ENCODE data around the gene PALM.
"Not testable (repeated sequence)": the region's sequence is repeated elsewhere in the genome, so short reads cannot be mapped to it uniquely, and the experiment has no call there.

The PALM gene

DNA sequence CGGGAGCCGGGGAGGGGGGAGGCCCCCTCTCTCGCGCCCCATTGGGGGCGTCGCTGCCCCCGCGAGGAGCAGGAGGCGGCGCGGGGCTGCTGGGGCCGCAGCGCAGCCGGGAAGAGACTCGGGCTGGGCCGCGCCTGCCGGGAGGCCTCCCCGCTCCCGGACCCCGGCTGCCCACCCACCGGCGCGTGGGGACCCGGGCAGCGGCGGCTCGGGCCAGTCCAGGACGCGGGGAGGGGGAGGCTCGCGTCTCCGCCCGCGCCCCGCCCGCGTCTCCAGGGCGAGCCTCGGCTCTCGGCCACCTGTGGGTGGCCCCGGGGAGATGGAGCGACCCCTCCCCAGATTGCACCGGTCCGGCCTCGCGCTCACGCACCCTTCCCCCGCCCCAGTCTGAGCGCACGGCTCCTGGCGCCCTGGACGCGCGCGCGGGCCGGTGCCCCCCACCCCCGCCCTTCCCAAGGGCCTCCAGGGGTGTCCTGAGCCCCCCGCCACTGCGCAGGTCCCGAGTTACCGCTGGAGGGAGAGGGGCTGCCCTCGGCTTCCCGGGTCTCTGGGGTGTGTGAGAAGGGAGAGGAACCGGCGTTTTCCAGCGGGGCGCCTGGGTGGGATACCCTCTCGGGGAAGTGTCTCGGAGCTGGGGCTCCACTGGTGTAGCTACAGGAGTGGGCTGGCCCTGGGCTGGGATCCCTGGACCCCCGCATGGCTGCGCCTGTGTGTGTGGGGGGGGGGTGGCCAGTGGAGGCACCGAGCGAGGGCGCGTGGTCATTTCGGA, 645 bp downstream of the PALM start:
- DNase-seq (ENCODE audit: low spot score): no peak

DNA sequence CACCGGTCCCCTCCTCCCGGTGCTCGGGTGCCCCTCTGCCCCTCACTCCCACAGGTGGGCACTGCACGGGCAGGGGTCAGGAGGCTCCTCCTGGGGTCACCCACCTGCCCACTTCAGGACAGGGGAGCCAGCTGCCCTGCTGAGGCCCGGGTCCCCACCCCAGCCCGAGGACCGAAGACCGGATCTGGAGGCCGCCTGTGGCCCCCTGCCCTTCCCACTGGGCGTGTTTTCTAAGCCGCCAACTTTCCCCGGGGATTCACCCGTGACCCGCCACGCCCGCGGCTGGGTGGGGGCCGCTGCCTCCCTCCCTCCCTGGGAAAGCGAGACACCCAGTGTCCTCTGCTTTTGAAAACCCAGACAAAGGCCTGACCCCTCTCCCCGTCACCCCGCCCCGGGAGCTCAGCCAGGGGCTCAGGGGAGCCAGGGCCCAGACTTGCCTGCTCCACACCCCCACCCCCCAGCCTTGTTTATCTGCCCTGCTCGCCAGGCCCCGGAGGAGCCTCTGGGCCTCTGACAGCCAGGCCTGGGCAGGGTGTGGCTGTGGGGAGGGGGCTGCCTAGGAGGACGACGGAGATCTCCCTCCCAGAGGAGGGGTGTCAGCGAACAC, 1.3 kb downstream of the PALM start:
- DNase-seq (ENCODE audit: low spot score): no peak

DNA sequence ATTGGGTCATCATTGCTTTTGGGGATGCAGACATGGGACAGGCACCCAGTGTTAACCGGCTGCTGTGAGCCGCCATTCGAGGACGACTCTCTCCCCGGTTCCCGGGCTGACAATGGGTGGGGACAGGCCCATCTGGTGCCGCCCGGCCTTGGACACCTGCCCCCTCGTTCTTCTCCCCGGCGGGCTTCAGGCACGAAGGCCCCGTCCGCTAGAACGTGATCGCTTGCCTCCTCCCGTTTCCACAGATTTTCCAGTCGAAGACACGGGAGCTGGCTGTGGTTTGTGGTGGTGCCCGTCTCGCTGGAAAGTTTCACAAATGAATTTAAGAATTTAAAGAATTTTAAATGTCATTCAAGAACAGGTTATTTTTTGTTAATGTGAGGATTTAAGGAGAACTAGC, 2.0 kb downstream of the PALM start:
- no peak for DNase-seq (ENCODE audit: low spot score)

DNA sequence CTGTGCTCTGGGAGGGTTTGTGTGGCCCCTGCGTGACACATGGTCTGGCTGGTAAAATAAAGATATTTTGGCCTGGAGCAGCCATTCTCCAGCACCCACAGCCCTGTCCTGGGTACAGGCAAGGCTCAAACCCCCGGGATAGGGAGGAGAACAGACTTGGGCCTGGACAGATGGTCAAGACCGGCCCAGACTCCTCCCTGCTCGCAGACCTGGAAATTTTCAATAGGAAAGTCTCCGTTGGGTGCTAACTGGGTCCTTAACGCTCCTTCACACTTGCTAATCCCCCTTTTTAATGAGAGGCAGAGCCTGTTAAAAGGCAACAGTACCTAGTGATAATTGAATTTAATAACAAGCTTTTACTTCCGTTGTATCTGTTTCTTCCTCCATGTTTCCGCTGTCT, 2.5 kb downstream of the PALM start:
- no peak for DNase-seq (ENCODE audit: low spot score)

DNA sequence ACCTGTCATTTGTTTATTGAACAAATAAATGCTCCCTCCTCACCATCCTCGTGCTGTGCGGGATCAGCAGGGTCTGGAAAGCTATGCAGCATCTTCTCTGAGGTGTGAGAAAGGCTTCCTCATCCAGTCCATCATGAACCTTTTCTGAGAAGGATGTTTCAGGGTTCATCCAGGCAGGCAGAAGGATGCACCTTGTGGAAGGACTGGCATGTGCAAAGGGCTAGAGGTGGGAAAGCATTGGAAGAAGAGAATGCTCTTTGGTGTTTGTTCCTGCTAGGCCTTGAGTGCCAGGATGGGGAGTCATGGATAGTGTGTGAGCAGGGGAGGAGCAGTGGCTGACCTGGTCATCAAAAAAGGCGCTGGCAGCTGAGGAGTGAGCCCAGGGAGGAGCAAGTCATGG, 6.6 kb downstream of the PALM start:
- no peak for DNase-seq (ENCODE audit: low spot score)

DNA sequence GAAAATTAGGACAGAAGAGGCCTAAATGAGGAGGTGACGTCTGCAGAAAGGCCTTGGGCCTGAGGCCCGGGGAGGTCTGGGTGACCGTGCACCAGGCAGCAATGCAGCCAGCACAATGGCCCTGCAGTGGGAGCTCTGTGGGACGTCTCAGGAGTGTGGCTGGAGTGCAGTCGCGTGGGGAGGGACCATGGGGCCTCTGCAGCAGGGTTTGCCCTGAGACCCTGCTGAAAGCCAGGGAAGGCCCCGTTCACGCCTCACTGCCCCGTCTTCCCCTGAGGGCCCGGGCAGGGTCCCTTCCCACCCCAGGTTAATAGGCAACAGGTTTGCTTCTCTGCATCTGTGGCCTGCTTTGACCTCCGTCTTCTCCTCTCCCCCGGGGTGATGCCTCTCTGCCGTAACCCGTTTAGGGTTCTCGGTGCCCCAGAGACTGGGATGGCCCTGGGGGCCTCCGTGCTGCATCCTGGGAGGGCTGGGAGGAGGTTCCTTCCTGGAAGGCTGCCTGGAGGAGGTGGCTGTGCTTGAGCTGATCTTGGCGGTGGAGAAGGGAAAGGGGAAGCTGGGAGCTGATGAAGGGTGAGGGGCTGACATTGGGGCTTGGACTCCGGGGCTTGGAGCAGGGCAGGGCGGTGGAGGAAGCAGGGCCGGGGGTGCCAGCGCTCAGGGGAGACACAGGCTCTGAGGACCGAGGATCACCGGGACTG, 9.7 kb downstream of the PALM start:
- DNase-seq (ENCODE audit: low spot score): no peak

DNA sequence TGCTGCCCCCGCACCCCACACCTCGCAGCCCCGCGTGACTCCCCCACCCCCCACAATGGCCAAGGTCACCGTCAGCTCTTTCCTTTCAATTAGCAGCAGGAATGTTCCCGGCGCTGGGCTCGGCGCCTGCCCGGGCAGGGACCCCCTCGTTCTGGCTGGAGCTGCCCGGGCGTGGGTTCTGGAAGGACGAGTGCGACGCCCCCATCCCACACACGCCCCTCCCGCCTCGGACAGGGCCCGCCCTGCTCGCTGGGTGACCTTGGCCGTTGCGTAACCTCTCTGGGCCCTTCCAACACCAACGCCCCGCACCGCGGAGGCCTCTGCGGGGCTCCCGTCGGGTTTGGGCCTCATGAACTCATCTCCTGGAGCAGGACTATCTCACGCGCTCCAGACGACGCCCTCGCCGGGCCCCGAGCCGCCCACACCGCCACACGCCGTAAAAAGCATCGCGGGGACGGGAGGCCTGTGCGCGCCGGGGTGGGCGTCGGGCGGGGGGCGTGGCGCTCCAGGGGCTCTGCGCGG, 10.3 kb downstream of the PALM start:
- DNase-seq (ENCODE audit: low spot score): no peak

DNA sequence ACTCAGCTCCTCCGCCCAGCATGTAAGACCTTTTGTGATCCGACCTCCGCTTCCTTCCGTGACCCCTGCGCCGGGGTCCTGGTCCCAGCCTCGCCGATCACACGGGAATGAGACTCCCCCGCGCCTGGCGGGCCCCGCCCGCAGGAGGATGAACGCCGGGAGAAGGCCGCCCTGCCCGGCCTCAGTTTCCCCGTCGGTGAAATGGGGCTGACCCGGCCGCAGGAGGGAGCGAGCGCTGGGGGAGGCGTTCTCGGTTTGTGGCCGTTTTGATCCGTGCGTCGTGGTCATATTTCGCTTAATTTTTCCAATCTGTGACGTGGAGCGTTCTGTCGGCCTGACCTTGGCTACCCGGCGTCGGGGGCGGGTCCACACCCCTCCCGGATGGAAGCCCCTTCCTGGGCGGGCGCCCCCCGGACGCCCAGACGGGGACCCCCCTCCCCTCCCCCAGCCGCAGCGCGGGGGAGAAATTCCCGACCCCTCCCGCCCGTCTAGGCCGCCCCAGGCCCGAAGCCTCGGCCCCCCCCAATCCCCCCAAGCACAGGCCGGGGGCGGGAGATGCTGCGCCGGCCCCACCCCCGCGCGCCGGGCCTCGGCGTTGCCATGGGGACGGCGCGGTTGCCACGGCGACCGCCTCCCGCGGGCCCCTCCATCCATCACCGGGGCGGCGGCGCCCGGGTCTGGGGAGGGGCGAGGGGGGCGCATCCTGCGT, 11.1 kb downstream of the PALM start:
- DNase-seq (ENCODE audit: low spot score): no peak

DNA sequence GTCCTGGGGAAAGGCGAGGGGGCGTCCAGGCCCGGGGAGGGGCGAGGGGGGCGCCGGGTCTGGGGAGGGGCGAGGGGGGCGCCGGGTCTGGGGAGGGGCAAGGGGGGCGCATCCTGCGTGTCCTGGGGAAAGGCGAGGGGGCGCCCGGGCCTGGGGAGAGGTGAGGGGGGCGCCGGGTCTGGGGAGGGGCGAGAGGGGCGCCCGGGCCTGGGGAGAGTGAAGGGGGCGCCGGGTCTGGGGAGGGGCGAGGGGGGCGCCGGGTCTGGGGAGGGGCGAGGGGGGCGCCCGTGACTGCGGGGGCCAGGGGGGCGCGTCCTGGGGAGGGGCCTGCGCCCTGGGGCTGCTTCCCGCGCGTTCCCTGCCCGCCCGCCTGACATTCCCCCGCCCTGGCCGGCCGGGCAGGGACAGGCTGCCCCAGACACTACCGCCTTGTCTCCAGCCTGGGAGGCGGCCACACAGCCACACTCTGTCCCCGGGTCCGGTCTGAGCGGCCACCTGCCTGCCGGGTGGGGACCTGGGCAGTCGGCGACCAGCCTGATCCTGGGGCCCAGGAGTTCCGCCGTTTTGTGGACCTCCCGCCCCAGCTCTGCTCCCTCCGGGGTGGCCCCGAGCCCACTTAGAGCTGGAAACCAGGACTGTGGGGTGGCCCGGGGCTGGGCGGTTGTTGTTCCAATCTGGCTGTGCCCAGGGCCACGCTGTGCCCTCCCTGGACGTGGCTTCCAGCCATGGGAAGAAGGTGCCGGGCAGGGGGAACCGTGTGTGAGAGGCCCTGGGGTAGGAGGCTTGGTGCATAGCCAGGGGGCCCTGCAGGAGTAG, 11.8 kb downstream of the PALM start:
- no peak for DNase-seq (ENCODE audit: low spot score)

DNA sequence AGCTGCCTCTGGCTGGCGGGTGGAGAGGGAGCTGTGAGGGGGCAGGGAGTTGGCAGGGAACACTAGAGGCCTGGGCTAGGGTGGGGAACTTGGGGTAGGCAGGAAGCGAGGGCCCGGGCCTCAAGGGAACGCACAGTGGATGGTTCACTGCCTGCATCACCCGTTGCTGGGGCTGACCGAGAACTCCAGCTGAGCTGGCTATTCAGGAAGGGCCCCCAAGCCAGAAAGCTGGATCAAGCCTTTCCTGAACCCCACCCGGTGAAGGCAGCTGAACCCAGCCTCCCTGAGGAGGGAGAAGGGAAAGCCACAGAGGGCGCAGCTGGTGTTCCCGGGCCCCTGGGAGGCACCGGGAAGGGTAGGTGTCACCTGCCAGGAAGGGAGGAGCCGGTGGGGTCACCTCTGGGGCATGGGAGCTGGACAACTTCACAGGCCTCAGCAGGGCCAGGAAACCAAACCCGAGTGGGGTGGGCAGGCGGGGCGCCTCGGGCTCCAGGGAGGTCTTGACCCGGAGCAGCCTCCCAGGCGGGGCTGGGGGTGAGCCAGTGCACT, 13.9 kb downstream of the PALM start:
- DNase-seq (ENCODE audit: low spot score): no peak

DNA sequence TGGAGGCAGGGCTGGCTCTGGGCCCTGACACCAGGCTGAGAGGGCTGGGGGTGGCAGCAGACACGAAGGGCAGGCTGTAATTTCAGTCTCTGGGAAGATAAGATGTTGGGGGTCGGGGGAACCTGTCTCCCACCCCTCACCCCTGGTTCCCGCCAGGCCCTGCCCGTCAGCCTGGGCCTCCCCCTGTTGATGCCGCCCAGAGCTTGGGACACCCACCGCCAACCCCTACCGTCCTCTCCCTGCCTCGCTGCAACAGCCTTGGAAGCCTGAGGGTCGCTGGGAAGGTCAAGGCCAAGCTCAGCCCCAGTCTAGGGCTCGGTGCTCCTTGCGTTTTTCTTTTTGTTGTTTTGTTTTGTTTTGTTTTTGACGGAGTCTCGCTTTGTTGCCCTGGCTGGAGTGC, 14.5 kb downstream of the PALM start:
- DNase-seq (ENCODE audit: low spot score): no peak

DNA sequence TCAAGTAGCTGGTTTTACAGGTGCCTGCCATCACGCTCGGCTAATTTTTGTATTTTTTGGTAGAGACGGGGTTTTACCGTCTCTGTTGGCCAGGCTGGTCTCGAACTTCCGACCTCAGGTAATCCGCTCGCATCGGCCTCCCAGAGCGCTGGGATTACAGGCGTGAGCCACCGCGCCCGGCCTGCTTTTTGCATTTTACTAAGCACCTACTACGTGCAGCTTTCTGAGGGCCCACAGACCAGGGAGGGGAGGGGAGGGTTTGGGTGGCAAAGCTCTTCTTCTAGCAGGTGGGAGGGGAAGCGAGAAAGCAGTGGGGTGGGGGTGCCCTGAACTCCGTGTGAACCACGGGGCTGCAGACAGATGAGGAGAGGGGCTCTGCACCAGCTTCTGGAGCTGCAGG, 15.0 kb downstream of the PALM start:
- no peak for DNase-seq (ENCODE audit: low spot score)

DNA sequence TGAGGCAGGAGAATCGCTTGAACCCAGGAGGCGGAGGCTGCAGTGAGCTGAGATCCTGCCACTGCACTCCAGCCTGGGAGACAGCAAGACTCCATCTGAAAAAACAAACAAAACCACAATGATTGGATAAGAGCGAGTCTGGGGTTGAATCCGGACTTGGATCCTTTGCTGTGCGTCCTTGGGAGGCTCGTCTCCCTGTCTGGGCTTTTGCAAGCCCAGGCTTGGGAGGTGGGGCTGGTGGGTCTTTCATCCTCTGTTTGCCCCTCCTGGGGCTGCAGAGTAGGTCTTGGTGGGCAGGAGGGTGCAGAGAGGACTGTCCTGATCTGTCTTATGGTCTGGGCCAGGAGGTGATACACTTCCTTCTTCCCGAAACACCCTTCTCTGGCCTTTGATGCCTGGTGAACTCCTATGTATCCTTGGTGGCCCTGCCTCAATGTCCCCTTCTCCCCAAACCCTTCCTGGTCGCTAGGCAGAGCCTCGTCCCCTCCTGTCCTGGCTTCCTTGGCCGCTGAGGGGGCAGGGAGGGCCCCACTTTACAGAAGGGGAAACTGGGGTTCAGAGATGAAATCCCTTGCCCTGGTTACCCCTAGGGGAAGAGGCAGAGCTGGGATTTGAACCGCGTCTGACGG, 16.8 kb downstream of the PALM start:
- DNase-seq (ENCODE audit: low spot score): no peak

DNA sequence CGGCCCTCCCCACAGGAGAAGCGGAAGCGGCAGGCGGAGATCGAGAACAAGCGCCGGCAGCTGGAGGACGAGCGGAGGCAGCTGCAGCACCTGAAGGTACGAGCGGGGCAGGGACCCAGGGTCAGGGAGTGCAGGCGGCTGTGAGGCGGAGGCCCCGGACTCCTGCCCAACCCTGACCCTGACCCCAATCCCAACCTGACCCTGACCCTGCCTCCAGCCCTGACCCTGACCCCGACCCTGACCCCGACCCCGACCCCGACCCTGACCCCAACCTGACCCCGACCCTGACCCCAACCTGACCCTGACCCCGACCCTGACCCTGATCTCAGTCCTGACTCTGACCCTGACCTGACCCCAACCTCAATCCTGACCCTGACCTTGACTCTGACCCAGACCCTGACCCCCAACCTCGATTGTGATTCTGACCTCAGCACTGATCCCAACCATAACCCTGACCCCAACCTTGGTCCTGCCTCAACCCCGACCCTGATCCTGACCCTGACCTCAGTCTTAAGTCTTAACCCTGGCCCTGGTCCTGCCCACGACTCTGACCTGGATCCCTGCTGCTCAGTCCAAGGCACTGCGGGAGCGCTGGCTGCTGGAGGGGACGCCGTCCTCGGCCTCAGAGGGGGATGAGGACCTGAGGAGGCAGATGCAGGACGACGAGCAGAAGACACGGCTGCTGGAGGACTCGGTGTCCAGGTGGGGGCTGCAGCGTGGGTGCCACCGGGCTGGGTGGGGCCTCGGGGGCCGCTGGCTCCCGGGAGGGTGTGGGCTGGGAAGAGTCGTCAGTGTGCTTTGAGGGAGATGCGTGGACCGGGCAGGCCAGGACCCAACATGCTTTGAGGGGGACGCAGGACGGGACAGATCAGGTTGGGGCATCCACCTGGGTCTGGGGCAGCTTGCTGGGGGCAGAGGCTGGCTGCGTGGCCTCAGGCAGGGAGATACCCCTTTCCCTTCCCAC, 18.5 kb downstream of the PALM start:
- no peak for DNase-seq (ENCODE audit: low spot score)

DNA sequence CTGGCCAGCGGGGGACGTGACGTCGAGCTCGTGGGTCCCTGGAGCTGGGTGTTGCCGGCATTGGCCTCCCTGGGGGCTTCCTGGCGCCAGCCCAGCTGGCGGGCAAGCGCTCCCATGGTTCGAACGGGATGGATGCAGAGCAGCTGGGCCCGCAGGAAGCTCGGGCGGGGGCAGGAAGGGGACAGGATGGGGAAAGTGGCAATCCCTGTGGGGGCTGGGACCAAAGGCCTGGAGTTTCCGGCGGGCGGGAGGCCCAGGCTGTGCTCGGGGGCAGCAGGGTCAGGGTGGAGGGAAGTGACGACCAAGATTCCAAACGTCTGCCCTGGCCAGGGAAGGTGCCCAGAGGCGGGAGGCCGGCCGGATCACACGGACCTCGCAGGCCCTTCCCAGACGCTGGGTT, 19.3 kb downstream of the PALM start:
- DNase-seq (ENCODE audit: low spot score): no peak

DNA sequence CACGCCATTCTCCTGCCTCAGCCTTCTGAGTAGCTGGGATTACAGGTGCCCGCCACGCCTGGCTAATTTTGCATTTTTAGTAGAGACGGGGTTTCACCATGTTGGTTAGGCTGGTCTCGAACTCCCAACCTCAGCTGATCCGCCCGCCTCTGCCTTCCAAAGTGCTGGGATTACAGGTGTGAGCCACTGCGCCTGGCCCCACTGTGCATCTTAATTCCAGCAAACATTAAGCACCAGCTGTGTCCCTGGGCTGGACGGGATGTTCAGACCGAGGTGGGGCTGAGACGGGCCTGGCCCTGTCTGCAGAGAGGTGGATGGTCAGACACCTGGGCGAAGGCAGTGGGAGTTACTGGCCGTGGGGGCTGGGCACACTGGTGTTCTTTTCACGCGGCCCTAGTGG, 20.8 kb downstream of the PALM start:
- DNase-seq (ENCODE audit: low spot score): not testable (repeated sequence)

DNA sequence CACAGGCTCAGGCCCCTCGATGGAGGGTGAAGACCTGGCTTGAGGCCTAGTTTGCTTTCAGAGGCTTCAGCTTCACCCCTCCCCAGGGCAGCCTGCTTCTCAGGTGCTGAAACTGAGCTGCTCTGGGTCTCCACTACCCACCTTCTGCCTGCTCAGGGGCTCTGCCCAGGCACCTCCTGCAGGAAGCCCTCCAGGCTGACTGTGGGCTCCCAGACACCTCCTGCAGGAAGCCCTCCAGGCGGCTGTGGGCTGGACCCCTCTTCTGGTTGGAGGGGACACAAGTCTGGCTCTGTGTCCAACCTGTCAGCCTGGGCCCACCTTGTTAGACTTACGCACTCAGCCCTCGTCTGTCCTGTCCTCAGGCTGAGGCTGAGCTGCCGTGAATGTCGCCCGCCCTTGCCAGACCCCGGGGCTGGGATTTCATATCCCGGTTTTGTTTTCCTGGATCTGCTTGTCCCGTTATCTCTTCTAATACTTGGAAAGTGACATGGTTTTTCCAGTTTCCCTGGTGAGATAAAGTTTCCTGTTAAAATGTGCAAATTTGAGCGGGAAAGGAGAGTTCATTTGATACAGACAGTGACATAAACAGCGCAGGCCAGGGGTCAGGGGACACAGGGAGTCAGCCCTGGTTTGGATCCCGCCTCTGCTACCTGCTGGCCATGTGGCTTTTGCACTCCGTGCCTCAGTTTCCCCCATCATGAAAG, 21.4 kb downstream of the PALM start:
- DNase-seq (ENCODE audit: low spot score): no peak

DNA sequence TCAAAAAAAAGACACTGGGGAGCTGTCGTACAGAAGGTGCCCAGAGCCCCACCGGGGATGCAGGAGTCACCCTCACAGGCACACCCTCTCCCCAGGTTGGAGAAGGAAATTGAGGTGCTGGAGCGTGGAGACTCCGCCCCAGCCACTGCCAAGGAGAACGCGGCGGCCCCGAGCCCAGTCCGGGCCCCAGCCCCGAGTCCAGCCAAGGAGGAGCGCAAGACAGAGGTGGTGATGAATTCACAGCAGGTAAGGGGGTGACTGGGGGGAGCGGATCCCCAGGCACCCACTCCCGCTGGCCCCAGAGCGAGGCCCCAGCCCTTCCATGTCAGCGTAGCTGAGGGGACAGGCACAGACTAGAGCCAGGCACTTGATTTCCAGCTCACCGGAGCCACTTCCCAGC, 22.3 kb downstream of the PALM start:
- no peak for DNase-seq (ENCODE audit: low spot score)

Measured in COLO829 (cell line).